ENCODE data around the gene C2orf81.
"Not testable (repeated sequence)": the region's sequence is repeated elsewhere in the genome, so short reads cannot be mapped to it uniquely, and the experiment has no call there.

Gene C2orf81

DNA sequence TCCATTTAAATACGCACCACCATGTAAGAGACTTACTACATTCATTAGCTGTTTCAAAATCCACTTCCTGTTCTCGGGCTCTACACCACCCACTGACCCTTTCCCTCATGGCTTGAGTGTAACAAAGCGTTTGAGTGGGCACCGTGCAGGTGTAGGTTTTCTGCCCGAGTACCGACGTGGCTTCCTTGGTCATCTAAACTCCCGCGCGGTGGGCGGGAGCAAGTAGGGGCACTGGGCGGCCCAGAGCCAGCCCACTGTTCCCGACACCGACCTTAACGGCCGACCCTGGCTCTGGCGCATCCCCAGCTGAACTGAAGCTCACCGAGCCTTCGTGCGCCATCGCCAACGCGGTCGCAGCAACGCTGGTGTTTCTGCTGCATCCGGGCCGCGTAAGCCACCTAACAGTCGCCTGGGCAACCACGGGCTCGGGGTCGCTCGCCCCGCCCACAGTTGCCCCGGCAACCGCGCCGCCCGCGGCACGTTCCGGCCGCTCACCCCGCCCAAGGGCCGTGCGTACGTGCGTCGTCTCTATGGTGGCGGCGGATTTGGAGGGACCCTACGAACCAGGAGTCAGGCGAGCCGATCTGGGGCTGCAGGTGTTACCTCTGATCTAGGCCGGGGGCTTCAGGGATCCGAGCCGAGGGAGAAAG is at the start of gene C2orf81, which contains the start of gene WDR54:
C2orf81 (minus strand) TSS at position 399 of the 650 bp plus-strand sequence; CDS start at position 340, 59 bp downstream.
WDR54 (plus strand) TSS at position 510 of the 650 bp plus-strand sequence. CDS start 424 bp downstream, outside the sequence.
- FAIRE-seq (peak; percentile 99), DNase-seq (ENCODE audit: insufficient read length, low spot score) (peak; percentile 96)

DNA sequence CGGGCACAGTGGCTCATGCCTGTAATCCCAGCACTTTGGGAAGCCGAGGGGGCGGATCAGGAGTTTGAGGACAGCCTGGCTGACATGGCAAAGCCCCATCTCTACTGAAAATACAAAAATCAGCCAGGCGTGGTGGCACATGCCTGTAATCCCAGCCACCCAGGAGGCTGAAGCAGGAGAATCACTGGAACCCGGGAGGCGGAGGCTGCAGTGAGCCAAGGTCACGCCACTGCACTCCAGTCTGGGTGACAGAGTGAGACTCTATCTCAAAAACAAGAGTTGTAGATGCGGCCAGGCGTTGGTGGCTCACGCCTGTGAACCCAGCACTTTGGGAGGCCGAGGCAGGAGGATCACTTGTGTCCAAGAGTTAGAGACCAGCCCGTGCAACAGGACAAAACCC is 49.3 kb upstream of the C2orf81 start:
- not testable (repeated sequence) for FAIRE-seq; DNase-seq (ENCODE audit: insufficient read length, low spot score)

DNA sequence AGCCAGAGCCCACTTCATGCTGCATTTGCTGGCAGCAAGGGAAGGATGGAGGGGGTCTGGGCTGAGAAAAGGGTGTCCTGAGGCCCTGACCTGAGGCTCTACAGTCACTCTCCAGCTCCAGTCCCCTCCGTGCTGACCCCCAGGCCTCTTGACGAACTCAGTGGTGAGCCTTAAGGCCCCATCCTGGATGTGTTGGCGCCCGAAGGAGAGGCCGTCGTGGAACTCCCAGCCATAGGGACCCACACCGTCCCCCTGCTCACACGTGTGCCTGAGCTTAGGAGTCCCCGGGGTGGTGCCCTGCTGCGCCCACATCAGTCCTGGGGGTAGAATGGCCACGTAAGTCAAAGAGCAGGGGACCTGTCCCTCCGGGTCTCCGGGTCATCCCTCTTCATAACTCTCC is 43.0 kb upstream of the C2orf81 start:
- FAIRE-seq = no peak
- DNase-seq (ENCODE audit: insufficient read length, low spot score) = no peak

DNA sequence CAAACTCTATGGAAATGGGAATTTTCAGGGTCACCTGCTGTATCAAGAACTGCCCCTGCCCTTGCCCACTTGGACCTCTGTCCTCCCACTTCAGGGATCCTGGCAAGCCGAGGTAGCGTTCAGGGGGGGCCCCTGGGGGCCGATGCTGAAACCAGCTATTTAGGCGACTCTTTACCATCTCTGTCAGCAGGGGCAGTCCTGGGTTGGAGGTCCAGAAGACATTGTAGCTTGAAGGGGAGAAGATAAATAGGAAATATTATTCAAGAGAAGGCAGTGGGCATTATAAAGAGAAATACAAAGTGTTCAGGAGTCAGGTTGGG is 41.3 kb upstream of the C2orf81 start:
- FAIRE-seq = no peak
- no peak for DNase-seq (ENCODE audit: insufficient read length, low spot score)

DNA sequence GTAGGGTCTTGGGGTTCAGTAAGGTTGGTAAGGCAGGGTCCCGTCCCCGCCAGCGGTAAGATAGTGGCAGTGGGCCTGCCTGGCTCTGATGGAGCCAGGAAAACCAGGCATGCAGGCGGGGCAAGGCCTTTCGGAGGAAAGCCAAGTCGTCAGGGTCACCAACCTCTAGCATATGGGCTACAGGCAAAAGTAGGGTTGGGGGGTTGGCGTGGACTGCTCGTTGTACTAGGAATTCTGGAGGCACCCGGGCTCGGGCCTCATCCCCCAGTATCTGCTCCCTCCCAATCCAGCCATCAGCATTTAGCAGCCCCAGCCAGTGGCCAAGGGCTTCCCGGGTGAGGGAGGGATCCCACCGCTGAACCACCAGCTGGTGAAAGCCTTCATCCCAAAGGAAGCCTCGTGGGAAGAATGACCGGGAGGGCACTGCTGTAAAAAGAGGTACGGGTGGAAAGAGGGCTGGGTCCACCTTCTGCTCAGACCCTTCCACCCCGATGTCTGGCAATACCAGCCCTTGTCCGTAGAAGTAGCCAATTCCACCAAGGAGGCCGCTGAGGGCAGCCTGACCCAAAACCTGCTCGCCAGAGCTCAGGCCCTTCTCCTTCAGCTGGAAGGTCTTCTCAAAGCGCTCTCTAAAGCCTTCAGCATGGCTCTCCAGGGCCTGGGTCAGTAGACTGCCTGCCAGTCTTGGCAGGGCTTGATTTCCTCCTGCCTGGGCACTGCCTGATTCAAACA is 40.8 kb upstream of the C2orf81 start:
- no peak for FAIRE-seq

DNA sequence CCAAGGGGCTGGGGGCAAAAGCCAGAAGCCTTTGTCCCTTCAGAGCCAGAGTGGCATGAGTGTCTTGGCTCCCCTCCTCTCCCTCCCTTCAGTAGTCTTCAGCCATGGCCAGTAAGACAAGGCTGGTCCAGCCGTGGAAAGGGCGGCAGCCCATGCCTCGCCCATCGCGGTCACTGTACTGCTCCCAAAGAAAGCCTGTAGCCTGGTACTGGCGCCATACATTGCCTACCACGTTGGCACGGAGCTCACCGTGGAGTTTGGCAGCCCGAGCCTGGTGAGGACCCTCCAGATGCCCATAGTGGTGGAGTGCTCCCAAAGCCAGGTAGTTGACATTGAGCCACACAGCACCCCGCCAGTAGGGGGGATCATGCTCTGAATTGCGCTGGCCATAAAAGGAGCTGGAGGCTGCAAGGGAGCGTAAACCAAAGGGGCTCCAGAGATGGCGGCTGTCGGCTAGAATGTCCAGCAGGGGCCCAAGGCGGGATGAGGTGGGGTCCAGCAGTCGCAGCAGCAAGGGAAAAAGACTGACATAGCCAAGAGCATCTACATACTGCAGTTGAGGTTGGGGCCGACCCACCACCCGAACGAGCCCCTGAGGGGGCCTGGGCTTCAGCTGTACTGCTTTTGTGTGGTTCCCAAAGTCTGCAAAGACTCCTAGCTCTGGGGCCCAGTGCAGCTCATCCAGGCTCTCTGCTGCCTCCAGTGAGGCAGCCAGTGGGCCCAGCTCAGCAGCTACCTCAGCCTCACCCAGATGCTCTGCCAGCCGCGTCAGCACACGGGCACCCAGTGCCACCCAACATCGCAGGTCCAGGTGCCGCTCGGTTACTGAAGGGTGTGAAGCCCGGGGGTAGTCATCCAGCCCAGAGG is 40.0 kb upstream of the C2orf81 start:
- FAIRE-seq (no peak), DNase-seq (ENCODE audit: insufficient read length, low spot score) (no peak)

More for the DNA sequence above, 40.8 kb upstream of the C2orf81 start:
- no peak for DNase-seq (ENCODE audit: insufficient read length, low spot score)

DNA sequence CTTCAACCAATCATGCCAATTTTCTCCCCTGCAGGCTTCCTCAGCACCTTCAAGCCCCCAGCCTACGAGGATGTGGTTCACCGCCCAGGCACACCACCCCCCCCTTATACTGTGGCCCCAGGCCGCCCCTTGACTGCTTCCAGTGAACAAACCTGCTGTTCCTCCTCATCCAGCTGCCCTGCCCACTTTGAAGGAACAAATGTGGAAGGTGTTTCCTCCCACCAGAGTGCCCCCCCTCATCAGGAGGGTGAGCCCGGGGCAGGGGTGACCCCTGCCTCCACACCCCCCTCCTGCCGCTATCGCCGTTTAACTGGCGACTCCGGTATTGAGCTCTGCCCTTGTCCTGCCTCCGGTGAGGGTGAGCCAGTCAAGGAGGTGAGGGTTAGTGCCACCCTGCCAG is 38.8 kb upstream of the C2orf81 start:
- DNase-seq (ENCODE audit: insufficient read length, low spot score); FAIRE-seq: not testable (repeated sequence)

DNA sequence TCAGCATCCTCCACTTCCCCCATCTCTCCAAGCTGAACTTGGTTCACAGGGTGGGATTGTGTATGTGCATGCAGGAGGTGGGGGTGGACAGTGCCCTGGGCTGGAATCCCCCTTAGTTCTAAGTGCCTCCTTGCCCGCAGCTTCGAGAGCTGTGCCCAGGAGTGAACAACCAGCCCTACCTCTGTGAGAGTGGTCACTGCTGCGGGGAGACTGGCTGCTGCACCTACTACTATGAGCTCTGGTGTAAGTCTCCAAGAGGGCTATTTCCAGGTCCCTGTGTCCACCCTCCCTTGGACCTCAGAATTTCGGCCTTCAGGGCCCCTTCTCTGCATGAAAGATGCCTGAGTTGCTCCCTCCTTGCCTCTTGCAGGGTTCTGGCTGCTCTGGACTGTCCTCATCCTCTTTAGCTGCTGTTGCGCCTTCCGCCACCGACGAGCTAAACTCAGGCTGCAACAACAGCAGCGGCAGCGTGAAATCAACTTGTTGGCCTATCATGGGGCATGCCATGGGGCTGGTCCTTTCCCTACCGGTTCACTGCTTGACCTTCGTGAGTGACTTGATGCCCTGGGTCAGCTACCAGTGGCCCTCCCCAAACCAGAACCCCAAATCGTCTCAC is 38.2 kb upstream of the C2orf81 start:
- FAIRE-seq; DNase-seq (ENCODE audit: insufficient read length, low spot score): not testable (repeated sequence)

DNA sequence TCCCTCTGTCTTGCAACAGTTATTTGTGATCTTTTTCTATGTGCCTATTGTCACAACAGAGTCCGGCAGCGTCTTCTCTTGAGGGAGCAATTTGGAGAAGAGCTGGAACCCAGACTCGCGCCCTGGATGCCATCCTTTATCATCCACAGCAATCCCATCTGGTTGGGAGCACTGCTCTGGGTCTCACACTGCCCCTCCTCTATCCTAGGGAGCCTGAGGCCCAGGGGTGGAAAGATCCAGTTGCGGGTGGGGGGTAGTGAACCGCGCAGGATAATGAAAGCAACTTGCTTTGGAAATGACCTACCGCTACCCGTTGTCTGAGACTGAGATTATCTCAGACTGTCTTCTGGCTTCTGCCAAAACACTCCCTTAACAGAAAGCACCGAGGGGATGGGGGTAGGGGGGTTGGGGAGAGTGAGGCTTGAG is 37.5 kb upstream of the C2orf81 start:
- no peak for DNase-seq (ENCODE audit: insufficient read length, low spot score)

DNA sequence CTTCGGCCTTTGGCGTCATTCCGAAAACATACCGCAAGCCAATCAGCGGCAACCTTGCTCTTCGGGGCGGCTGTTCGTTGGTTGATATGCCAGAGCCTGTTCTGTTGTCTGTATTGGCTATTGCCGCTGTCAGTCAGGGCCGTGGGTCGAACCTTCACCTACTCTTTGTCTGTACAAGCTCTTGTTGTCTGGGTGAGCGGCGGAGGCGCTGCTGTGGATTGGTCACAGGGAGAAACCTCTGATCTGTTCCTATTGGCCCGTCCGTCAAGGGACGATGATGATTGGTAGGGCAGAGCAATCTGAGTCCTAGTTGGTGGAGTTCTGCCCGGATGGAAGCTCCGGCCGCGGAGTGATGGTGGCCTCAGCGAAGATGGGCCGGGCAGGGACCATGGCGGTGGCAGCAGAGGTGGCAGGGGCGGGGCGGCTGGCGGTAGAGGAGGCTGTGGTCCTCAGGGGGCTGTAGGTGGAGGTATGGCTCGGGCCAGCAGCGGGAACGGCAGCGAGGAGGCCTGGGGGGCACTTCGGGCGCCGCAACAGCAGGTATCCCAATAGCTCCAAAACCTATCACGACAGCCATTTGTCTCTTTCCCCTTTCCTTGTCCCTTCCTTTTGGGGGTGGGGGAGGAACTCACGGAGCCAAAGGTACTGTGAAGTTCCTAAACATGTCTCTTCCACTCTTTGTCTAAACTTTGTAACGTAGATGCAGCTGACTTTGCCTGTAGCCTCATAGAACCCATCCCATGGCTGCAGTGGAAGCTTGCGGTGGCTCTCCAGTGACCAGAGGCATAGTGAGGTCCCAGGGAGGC is 36.9 kb upstream of the C2orf81 start, which contains the start of gene WBP1:
WBP1 (plus strand) TSS at position 307 of the 806 bp plus-strand sequence; CDS start at position 472, 165 bp downstream.
- DNase-seq (ENCODE audit: insufficient read length, low spot score) = peak; percentile 100
- FAIRE-seq = peak; percentile 97

More for the DNA sequence above, 37.5 kb upstream of the C2orf81 start:
- no peak for FAIRE-seq

DNA sequence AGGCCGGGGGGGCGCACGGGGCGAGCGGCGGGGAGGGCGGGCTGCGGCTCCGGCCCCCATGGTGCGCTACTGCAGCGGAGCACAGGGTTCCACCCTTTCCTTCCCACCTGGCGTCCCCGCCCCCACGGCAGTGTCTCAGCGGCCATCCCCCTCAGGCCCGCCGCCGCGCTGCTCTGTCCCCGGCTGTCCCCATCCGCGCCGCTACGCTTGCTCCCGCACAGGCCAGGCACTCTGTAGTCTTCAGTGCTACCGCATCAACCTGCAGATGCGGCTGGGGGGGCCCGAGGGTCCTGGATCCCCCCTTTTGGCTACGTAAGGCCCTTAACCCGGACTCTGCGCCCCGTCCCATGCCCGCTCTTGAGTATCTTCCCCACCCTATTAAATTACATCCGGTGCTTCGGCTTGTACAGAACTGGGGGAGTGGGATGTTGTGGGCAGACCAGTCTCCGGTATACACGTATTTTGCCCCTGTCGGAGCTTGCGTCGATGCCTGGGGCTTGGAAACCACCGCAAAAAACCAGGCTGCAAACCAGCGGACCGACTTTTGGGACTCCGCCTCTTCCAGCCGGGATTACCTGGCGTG is 36.2 kb upstream of the C2orf81 start:
- DNase-seq (ENCODE audit: insufficient read length, low spot score) (peak; percentile 59), FAIRE-seq (no peak)

DNA sequence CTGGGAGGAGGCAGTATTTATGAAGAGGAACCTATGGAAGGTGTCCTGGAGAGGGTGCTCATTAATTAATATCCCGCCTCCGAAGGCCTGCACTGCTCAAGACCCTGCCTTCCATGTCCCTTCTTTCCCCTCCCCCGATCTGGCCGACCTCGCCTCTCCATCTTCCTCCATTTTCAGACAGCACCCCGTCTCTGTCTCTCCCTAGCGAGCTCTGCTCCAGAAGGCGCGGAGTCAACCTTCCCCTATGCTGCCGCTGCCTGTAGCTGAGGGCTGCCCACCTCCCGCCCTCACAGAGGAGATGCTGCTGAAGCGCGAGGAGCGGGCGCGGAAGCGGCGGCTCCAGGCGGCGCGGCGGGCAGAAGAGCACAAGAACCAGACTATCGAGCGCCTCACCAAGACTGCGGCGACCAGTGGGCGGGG is 35.7 kb upstream of the C2orf81 start:
- no peak for FAIRE-seq
- DNase-seq (ENCODE audit: insufficient read length, low spot score) = no peak

DNA sequence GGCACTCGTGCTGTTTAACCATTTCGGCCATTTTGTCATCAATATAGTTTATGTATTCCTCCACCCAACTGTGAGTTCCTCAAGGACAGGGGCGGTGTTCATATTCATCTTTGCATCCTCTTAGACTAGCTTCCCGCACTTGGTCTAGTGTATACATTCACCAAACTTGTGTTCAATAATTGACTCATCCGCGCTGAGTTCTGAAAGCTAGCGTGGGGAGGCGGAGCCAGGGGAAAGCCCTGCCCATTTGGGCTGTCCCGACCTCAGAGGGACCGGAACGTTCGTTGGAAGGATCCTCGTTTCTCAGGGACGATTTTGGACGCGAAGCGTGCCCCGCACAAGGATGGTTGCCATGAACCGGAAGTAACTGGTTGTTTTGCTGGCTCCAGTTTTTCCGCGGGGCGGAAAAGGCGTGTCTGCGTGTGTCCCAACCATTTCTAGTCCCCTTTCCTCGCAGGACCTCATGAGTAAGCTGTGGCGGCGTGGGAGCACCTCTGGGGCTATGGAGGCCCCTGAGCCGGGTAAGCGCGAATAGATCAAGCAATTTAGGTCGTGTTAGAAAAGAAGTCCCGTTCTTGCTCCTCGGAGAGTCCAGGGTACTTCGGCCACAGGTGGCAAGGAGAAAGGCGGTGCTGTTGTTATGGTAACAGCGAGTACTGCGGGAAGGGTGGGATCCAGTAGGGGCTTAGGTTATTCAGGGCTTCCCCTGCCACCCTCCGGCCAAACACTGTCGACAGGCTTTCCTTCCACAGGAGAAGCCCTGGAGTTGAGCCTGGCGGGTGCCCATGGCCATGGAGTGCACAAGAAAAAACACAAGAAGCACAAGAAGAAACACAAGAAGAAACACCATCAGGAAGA is 33.5 kb upstream of the C2orf81 start, which contains the start of gene INO80B:
INO80B (plus strand) TSS at position 434 of the 858 bp plus-strand sequence; CDS start at position 464, 30 bp downstream.
- DNase-seq (ENCODE audit: insufficient read length, low spot score) (peak; percentile 95), FAIRE-seq (peak; percentile 94)

DNA sequence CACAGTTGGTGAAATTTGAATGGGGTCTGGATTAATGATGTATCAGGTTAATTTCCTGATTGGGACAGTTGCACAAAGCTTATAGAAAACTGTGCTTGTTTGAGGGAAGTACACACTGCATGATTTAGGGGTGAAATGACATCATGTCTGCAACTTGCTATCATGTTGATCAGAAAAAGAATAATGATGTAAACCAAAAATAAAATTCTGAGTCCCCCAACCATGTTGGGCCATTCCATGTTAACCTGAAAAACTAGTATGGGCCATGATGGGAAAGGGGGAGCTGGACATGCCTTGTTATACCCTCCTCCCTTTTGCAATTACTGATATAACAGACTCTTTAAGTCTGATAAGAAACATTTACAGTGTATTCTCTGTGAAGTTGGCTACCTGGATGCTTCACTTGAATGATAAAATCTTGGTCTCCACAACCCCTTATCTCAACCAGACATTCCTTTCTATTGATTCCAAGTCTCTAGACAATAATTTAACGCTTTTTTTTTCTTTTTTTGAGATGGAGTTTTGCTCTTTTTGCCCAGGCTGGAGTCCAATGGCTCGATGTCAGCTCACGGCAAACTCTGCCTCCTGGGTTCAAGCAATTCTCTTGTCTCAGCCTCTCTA is 29.3 kb upstream of the C2orf81 start:
- no peak for FAIRE-seq

DNA sequence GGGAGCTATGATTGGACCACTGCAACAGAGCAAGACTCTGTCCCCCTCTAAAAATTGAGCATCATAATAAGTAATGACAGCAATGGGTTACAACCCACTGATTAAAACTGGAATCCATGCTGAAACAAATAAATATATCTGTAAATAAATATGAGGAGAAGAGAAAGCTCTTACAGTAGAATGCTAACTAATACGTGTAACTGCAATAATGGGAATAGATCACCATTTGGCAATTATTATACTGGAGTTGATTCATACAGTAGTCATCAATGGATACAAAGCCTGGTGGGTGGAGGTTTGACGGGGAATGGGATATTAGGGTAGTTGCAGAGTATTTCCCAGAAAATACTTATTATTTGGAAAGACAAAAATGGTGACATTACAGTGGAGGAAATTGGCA is 27.4 kb upstream of the C2orf81 start:
- FAIRE-seq = no peak
- DNase-seq (ENCODE audit: insufficient read length, low spot score) = no peak

More for the DNA sequence above, 29.3 kb upstream of the C2orf81 start:
- no peak for DNase-seq (ENCODE audit: insufficient read length, low spot score)

DNA sequence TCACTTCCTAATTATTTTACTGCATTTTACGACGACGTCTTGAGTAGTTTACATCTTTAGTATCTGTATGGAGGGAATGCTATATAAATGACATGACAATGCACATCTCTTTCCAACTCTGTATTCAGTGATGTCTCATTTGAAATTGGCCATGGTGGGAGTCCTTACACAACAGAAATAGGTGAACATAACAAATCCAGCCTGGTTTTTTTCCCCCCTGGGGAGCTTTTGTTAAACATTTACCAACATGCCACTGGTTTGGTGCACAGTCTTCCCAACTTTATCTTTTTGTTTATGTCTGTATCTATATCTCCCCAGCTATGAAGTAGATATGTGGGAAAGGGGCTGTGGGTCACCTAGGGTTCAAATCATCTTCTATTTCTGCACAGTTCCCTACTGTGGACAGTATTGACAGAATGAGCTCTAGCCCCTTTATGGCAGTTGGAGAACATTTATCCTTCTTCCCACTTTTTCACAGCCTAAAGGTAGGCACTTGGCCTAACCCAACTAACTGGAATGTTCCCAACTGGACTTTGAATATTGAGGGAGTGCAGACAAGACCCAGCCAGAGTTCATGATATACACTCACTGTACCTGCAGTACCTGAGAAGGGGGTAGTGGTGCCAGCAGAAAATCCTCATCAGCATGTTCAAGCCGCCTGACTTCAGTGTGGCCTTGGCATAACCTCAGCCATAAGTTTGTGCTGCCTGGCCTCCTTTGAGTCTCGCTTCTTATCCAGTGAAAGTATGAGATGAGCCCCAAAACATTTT is 26.0 kb upstream of the C2orf81 start:
- DNase-seq (ENCODE audit: insufficient read length, low spot score) = no peak
- no peak for FAIRE-seq
